ENCODE data around the gene NAXD.

DNA sequence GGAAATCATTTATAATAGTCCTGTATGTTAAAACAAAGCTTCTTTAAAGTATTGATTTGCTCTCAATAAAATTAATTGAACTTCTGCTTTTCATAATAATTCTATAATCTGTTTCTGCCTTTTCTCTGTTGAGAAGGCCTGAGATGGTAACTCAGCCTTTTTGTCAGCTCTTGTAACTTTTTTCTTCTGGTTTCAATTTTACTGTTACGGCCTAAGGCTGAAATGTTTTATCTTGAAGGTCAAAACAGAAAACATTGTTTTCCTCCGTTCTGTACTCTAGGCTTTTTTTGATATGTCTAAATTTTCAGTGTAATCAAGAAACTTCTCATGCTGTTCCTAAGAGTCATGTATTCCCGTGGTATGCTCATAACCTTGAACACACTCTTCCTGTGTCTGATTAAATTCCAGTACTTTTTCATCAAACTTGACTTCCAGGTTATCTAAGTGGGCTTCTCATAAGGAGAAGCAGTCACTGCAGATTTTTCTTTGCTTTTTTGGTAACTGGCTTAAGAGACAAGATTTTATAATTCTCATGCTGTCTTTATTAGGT lies 7.6 kb upstream of the NAXD start:
- no peak for TF ChIP-seq EZH2phosphoT487 (IDR thresholded peaks at IDR 0.05)
- no peak for TF ChIP-seq EZH2 (IDR thresholded peaks at IDR 0.05)
- TF ChIP-seq, protein P1, sequence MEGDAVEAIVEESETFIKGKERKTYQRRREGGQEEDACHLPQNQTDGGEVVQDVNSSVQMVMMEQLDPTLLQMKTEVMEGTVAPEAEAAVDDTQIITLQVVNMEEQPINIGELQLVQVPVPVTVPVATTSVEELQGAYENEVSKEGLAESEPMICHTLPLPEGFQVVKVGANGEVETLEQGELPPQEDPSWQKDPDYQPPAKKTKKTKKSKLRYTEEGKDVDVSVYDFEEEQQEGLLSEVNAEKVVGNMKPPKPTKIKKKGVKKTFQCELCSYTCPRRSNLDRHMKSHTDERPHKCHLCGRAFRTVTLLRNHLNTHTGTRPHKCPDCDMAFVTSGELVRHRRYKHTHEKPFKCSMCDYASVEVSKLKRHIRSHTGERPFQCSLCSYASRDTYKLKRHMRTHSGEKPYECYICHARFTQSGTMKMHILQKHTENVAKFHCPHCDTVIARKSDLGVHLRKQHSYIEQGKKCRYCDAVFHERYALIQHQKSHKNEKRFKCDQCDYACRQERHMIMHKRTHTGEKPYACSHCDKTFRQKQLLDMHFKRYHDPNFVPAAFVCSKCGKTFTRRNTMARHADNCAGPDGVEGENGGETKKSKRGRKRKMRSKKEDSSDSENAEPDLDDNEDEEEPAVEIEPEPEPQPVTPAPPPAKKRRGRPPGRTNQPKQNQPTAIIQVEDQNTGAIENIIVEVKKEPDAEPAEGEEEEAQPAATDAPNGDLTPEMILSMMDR (IDR thresholded peaks at IDR 0.05): no peak
